ENCODE measurements around the gene KCNRG. TPM values are rescaled to one million over a fixed set of nuclear protein-coding genes. Genes with fewer than 3 reads are reported as not detected.

The KCNRG gene
- polyA plus RNA-seq, 1 of the 3 experiments (the other 2 are of a cell fraction), result 0.97 TPM

DNA sequence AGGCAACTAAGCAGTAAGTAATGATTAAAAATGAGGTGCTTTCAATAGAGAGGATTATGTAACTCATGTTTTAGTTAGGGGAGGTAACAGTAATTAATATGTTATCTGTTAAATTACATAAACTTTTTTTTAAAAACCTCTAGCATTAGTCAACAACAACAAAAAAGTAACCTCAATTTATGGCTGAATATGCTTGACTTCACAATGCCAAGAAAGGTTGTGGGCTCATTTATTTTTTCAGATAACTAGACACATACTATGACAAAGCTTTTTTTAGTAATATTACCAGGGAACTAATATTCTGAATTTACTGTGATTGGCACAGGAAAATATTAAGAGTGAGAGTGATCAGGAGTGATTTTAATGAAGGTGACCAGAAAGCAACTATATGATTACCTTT lies 54.9 kb downstream of the KCNRG start (continued):
- TF ChIP-seq, protein P1, sequence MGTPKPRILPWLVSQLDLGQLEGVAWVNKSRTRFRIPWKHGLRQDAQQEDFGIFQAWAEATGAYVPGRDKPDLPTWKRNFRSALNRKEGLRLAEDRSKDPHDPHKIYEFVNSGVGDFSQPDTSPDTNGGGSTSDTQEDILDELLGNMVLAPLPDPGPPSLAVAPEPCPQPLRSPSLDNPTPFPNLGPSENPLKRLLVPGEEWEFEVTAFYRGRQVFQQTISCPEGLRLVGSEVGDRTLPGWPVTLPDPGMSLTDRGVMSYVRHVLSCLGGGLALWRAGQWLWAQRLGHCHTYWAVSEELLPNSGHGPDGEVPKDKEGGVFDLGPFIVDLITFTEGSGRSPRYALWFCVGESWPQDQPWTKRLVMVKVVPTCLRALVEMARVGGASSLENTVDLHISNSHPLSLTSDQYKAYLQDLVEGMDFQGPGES (IDR thresholded peaks at IDR 0.05; ENCODE audit: low read depth, low read length), result no peak
- TF ChIP-seq JUND (IDR thresholded peaks at IDR 0.05), result no peak
- TF ChIP-seq EZH2phosphoT487 (IDR thresholded peaks at IDR 0.05; ENCODE audit: borderline replicate concordance, low read depth), result no peak
- no peak for TF ChIP-seq RXRA (IDR thresholded peaks at IDR 0.05; ENCODE audit: borderline replicate concordance, low read depth)
- TF ChIP-seq EP300 (IDR thresholded peaks at IDR 0.05; ENCODE audit: borderline replicate concordance in 1 of 2, low read depth in 1 of 2, low read length in 1 of 2), result no peak

Small RNAs within 50 kb of the gene (small RNA-seq; reads per million reads assigned to genes)
- gene MIR16-1 (6.1 to 124 (median 70.9) reads per million in 7 experiments), gene MIR3613 (0 to 13.1 (median 0.64) reads per million in 7 experiments), gene RF02105 (0 reads per million in 7 experiments), gene RF02106 (0 reads per million in 7 experiments), gene RF02107 (0 reads per million in 7 experiments), gene RF02108 (0 reads per million in 7 experiments)

Other genes starting within 250 kb of the KCNRG start
- gene KPNA3, start 222.8 kb upstream of the KCNRG start, polyA plus RNA-seq (2012; rRNA removed), result 11.3 and 13.1 TPM in 2 replicates
- 5.5 and 8.6 TPM in 2 replicates for gene SPRYD7, start 79.1 kb upstream of the KCNRG start, polyA plus RNA-seq (2012; rRNA removed)
- gene TRIM13, start 18.4 kb upstream of the KCNRG start, polyA plus RNA-seq (2012; rRNA removed), result 8.3 and 12.9 TPM in 2 replicates

Measured in SK-N-SH (cell line).